Measurements from ENCODE around the gene PRTN3.

Gene PRTN3

GRCh38 chr19:803686-804418 is 36.9 kb upstream of the PRTN3 start:
- no peak for DNase-seq

DNA sequence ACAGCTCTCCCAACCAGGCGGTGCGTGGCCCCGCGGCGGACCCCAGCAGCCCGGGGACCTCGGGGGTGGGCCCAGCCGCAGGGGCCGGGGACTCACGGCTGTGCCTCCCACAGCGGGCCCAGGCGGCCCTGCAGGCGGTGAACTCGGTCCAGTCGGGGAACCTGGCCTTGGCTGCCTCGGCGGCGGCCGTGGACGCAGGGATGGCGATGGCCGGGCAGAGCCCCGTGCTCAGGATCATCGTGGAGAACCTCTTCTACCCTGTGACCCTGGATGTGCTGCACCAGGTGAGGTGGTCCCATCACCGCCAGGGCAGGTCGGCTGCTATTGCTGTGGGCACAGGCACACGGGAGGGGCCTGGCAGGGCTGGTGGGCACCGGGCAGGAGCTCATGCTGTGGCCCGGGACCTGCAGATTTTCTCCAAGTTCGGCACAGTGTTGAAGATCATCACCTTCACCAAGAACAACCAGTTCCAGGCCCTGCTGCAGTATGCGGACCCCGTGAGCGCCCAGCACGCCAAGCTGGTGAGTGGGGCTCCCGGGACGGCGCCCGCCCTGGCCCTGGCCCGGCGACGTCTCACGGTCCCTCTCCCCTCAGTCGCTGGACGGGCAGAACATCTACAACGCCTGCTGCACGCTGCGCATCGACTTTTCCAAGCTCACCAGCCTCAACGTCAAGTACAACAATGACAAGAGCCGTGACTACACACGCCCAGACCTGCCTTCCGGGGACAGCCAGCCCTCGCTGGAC is 36.2 kb upstream of the PRTN3 start:
- DNase-seq: no peak

GRCh38 chr19:805166-805551 is 35.6 kb upstream of the PRTN3 start:
- DNase-seq: peak in 1 of 2 donors; percentile 31

DNA sequence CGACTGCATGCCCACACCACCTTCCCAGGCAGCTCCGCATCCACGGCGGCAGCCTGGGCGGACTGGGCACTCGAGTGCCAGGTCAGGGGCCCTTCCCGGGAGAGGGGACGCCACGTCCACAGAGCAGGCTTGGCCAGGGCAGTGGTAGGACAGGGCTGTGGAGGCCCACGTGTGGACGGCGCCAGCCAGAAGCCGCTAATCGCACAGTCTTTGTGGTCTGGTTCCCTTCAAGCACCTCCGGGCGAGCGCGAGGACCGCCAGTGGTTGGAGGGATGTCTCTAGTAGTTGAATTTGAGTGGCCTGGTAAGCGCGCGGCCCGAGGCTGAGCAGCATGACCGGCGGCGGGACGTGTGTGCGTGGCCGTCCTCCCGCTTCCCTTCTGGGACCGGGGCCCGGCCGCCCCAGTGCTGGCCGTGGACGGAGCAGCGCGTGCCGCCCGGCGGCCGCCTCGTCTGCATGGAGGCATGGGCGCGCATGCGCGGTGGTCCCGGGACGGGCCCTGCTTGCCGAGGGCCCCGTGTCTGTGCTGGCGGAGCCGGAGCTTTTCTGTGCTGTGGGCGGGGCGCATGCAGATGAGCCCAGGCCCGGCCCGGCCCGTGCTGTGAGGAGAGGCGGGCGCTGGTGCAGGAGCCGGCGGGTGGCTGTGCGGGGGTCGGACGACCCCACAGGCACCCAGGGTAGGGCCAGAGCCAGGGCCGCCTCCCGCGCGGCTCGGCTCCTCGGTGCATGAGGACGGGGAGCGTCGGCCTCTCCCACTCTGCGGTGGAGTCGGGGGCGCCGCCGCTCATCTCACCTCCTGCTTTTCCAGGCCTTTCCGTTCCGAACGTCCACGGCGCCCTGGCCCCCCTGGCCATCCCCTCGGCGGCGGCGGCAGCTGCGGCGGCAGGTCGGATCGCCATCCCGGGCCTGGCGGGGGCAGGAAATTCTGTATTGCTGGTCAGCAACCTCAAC is 34.9 kb upstream of the PRTN3 start:
- no peak for DNase-seq

DNA sequence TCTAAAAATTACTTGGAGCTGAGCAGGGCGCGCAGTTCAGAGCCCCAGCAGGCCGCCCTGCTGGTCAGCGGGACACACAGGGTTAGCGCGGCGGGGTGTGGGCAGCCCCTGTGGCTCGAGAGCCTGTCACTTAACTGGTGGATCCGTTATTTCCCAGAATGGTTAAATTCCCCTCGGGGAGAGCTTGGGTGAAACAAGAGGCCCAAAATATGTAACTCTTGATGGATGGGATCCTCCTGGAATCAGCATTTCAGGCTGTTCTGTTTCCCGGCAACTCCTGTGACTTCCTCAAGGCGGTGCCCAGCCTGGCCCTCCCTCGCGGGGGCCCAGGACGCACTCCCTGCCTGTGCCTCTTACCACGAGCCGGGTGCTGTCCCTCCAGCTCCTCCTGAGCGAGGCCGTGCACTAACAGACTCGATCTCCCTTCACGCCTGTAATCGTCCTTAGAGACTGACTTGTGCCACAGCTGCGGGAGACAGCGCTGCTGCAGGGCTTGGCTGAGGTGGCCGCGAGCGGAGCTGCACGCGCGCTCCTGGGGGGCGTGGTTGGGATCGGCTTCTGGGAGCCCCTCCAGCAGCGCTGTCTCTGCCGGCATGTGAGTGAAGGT is 33.9 kb upstream of the PRTN3 start:
- no peak for DNase-seq

DNA sequence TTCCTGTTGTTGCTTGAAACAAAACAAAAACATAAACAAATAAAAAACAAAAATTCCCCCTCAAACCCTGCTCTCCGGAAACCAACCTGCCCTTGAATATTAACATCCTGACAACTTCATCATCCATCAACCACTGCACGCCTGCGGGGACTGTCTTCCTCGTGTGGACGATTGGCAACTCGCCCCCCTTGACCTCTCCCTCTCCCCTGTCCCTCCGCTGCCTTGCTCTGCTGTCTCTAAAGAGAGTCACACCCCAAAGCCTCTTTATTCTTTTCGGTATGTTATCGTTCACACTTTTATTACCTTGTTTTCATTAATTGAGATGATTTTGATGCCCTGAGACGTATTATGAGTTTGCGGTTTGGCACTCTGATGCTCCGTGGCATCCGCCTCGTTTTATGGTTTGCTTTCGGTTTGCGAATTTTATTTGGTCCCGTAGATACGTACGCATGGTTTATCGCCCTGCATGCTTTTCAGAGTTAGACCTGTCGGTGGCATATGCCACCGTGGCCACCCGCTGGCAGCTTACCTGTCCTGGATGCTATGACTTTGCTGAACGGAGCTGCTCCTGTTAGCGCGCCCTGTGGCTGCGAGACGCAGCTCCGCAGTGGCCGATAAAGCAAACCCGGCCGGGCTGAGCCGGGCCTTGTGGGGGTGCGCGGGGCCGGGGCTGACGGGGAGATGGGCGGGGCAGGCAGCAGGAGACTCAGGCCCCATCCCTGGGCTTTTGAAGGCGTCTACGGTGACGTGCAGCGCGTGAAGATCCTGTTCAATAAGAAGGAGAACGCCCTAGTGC is 33.0 kb upstream of the PRTN3 start:
- DNase-seq: no peak

DNA sequence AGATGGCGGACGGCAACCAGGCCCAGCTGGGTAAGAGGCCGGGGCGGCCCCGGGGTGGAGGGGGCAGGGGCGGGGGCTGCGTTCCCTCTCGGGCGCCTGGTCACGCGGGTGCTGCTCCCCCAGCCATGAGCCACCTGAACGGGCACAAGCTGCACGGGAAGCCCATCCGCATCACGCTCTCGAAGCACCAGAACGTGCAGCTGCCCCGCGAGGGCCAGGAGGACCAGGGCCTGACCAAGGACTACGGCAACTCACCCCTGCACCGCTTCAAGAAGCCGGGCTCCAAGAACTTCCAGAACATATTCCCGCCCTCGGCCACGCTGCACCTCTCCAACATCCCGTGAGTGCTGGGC is 32.4 kb upstream of the PRTN3 start:
- no peak for DNase-seq

DNA sequence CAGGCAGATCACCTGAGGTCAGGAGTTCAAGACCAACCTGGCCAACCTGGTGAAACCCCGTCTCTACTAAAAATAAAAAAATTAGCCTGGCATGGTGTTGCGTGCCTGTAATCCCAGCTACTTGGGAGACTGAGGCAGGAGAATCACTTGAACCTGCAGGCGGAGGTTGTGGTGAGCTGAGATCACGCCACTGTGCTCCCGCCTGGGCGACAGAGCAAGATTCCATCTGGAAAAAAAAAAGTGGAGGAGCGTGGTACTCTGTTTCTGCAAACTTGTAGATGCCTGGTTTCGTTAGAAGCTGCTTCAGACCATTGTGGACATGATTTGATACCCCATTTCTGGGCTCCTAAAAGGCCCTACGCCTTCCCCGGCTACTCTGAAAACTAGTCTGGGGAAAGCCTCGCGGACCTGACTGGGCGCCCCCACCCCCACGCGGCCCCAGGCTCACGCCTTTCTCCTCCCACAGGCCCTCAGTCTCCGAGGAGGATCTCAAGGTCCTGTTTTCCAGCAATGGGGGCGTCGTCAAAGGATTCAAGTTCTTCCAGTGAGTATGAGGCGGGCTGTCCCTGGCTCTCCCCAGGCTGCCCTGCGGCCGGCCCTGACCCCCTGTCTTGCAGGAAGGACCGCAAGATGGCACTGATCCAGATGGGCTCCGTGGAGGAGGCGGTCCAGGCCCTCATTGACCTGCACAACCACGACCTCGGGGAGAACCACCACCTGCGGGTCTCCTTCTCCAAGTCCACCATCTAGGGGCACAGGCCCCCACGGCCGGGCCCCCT is 30.5 kb upstream of the PRTN3 start:
- no peak for DNase-seq

DNA sequence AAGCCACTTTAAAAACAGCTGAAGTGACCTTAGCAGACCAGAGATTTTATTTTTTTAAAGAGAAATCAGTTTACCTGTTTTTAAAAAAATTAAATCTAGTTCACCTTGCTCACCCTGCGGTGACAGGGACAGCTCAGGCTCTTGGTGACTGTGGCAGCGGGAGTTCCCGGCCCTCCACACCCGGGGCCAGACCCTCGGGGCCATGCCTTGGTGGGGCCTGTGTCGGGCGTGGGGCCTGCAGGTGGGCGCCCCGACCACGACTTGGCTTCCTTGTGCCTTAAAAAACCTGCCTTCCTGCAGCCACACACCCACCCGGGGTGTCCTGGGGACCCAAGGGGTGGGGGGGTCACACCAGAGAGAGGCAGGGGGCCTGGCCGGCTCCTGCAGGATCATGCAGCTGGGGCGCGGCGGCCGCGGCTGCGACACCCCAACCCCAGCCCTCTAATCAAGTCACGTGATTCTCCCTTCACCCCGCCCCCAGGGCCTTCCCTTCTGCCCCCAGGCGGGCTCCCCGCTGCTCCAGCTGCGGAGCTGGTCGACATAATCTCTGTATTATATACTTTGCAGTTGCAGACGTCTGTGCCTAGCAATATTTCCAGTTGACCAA is 29.8 kb upstream of the PRTN3 start:
- no peak for DNase-seq

GRCh38 chr19:811506-812048 is 29.2 kb upstream of the PRTN3 start:
- no peak for DNase-seq

GRCh38 chr19:812049-812746 is 28.6 kb upstream of the PRTN3 start:
- DNase-seq: no peak

GRCh38 chr19:812747-813218 is 28.0 kb upstream of the PRTN3 start:
- no peak for DNase-seq

- DNase-seq: no peak
Measured at GRCh38 chr19:813219-814151, 27.3 kb upstream of the PRTN3 start.

DNA sequence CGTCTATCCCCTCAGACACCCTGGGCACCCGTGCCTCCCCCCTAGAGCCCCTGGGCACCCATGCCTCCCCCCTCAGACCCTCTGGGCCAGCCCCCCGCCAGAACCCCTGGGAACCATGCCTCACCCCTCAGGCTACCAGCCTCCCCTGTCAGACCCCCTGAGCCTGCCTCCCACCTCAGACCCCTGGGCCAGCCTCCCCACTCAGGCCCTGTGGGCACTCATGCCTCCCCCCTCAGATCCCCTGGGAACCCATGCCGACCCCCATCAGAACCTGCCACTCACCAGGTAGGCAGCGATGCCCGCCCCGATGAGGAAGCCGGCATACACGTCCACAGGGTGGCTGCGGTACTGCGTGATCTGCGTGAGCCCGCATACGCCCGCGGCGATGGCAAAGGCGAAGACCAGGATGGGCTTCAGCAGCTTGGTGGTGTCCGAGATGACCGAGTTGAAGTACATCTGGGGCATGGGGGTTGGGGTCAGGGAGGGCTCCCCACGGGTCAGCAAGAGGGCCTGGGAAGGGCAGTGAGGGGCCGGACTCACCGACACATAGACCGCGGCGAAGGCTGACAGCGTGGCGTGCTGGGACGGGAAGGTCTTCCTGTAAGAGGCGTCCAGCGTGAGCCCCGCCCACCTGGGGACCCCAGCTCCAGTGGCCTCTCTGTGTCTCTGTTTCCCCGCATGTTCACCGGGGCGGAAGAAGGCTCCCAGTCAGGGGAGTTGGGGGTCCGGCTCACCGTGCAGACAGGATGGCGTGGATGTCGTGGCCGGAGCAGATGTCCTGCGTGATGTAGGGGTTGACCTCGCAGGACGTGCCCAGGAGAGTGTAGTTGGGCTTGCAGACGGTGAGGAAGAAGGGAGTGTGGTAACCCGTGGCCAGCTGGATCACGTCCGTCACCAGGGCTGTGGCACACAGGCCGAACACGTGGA is 26.4 kb upstream of the PRTN3 start:
- no peak for DNase-seq

- no peak for DNase-seq
Measured at GRCh38 chr19:815079-815774, 25.6 kb upstream of the PRTN3 start.

- DNase-seq: no peak
Measured at GRCh38 chr19:815775-816499, 24.9 kb upstream of the PRTN3 start.

Data from CD4-positive, alpha-beta T cell treated with Interferon alpha-2 for 1 hour (primary cell).